C4-2B (cell line): Measurements from ENCODE around the gene SYTL1.

Experiments
- CTCF ChIP-seq: fragments of 450-650 bp; conservative IDR thresholded peaks from 2 replicates; pipeline ENCODE4 v1.5.1; 2017; ENCODE audit warnings: mild to moderate bottlenecking
- ZFX ChIP-seq: fragments of 450-650 bp; IDR thresholded peaks from 2 replicates; pipeline ENCODE4 v1.6.1; 2017

- TF ChIP-seq CTCF (no peak), ZFX (no peak)
Observed at GRCh38 chr1:27292106-27292505, 49.7 kb upstream of the SYTL1 start.
